Esophagus squamous epithelium (tissue), 4 donors: ENCODE data around the gene EXOC3L4.

Source experiments
- POLR2A ChIP-seq, 4 donors: fragments of 450-650 bp; IDR thresholded peaks; one replicate each; pipeline ENCODE4 v1.6.1; 2017; ENCODE audit warnings: antibody characterized with exemption in 4 of 4, mild to moderate bottlenecking in 4 of 4, moderate library complexity in 3 of 4
- TF ChIP-seq, protein P1 (sequence below), 6 experiments: fragments of 450-650 bp in 4 of 6; fragments of 200-600 bp in 2 of 6; sonication (generic) in 2 of 6; IDR thresholded peaks; one replicate each; pipeline ENCODE4 v1.5.1; 2016 to 2019; ENCODE audit warnings: antibody characterized with exemption in 6 of 6, mild to moderate bottlenecking in 4 of 6, moderate library complexity in 4 of 6

- no peak for TF ChIP-seq POLR2A (IDR thresholded peaks at IDR 0.05)
- TF ChIP-seq, protein P1, sequence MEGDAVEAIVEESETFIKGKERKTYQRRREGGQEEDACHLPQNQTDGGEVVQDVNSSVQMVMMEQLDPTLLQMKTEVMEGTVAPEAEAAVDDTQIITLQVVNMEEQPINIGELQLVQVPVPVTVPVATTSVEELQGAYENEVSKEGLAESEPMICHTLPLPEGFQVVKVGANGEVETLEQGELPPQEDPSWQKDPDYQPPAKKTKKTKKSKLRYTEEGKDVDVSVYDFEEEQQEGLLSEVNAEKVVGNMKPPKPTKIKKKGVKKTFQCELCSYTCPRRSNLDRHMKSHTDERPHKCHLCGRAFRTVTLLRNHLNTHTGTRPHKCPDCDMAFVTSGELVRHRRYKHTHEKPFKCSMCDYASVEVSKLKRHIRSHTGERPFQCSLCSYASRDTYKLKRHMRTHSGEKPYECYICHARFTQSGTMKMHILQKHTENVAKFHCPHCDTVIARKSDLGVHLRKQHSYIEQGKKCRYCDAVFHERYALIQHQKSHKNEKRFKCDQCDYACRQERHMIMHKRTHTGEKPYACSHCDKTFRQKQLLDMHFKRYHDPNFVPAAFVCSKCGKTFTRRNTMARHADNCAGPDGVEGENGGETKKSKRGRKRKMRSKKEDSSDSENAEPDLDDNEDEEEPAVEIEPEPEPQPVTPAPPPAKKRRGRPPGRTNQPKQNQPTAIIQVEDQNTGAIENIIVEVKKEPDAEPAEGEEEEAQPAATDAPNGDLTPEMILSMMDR (IDR thresholded peaks at IDR 0.05) = no peak
These were observed 56.9 kb downstream of the EXOC3L4 start for GRCh38 chr14:103151270-103151945.
